Stomach (tissue), 4 donors: ENCODE data around the gene C2CD3.

Experiments
- CTCF ChIP-seq, 7 experiments: fragments of 450-650 bp in 4 of 7; fragments of 200-600 bp in 3 of 7; sonication (generic) in 3 of 7; IDR thresholded peaks; one replicate each; pipeline ENCODE4 v1.5.1; 2016 to 2019; ENCODE audit warnings: antibody characterized with exemption in 7 of 7, control low read depth in 2 of 7, mild to moderate bottlenecking in 1 of 7
- EP300 ChIP-seq: sonication (generic); formaldehyde crosslinking; IDR thresholded peaks from one replicate; pipeline ENCODE4 v1.6.1; 2017; ENCODE audit warnings: antibody characterized with exemption
- POLR2AphosphoS5 ChIP-seq, 3 donors: sonication (generic); formaldehyde crosslinking; IDR thresholded peaks; one replicate each; pipeline ENCODE4 v1.6.1; 2016; ENCODE audit warnings: antibody characterized with exemption in 3 of 3

- TF ChIP-seq CTCF (IDR thresholded peaks at IDR 0.05) (no peak), EP300 (no peak), POLR2AphosphoS5 (IDR thresholded peaks at IDR 0.05) (no peak)
These were observed 32.8 kb downstream of the C2CD3 start for GRCh38 chr11:74138021-74138420.
